Loucy (cell line): ENCODE results near the gene KPNA1.
"Not testable (repeated sequence)": the region's sequence is repeated elsewhere in the genome, so short reads cannot be mapped to it uniquely, and the experiment has no call there.

Source experiments
- H2AFZ ChIP-seq: fragments of 200-600 bp; sonication (generic); 2 replicates; pipeline ENCODE4 v1.6.0; 2016; ENCODE audit warnings: antibody characterized with exemption, mild to moderate bottlenecking, low read length, moderate library complexity
- H3F3A ChIP-seq: fragments of 200-600 bp; 2 replicates; pipeline ENCODE4 v1.6.0; 2016; ENCODE audit warnings: antibody characterized with exemption, low read depth, mild to moderate bottlenecking
- H3K27me3 ChIP-seq: fragments of 200-600 bp; sonication (generic); 2 replicates; pipeline ENCODE4 v1.6.1; 2014; ENCODE audit warnings: low read length, mild to moderate bottlenecking; ENCODE audit not compliant: insufficient read depth, poor library complexity, severe bottlenecking
- H3K36me3 ChIP-seq: fragments of 200-600 bp; sonication (generic); 2 replicates; pipeline ENCODE4 v1.6.1; 2016; ENCODE audit warnings: low read length; ENCODE audit not compliant: insufficient read depth
- H3K4me1 ChIP-seq: fragments of 200-600 bp; sonication (generic); 2 replicates; pipeline ENCODE4 v1.5.1; 2014; ENCODE audit warnings: low read length, mild to moderate bottlenecking; ENCODE audit not compliant: insufficient read depth, poor library complexity, severe bottlenecking
- H3K4me2 ChIP-seq: fragments of 200-600 bp; sonication (generic); 2 replicates; pipeline ENCODE4 v1.6.0; 2014; ENCODE audit warnings: antibody characterized with exemption, low read length, low read depth, mild to moderate bottlenecking; ENCODE audit not compliant: poor library complexity, severe bottlenecking
- H3K4me3 ChIP-seq: fragments of 200-600 bp; sonication (generic); 2 replicates; pipeline ENCODE4 v1.5.1; 2014; ENCODE audit warnings: low read length, mild to moderate bottlenecking, mixed read lengths; ENCODE audit not compliant: poor library complexity, severe bottlenecking
- H3K79me2 ChIP-seq: fragments of 200-600 bp; sonication (generic); 2 replicates; pipeline ENCODE4 v1.6.1; 2014; ENCODE audit warnings: low read length; ENCODE audit not compliant: insufficient read depth
- H3K9ac ChIP-seq: fragments of 200-600 bp; sonication (generic); 2 replicates; pipeline ENCODE4 v1.6.0; 2014; ENCODE audit warnings: mild to moderate bottlenecking, low read depth, low read length, moderate library complexity; ENCODE audit not compliant: poor library complexity, severe bottlenecking
- H3K9me2 ChIP-seq: fragments of 200-600 bp; sonication (generic); replicated peaks from 2 replicates; pipeline ENCODE4 v1.6.1; 2016; ENCODE audit warnings: low read depth, low read length, mixed read lengths
- H3K9me3 ChIP-seq: fragments of 200-600 bp; sonication (generic); 2 replicates; pipeline ENCODE4 v1.6.1; 2014; ENCODE audit warnings: mild to moderate bottlenecking, antibody characterized with exemption, low read length, low read depth; ENCODE audit not compliant: insufficient read depth
- H4K20me1 ChIP-seq: fragments of 200-600 bp; sonication (generic); 2 replicates; pipeline ENCODE4 v1.6.0; 2014; ENCODE audit warnings: antibody characterized with exemption, low read length, mild to moderate bottlenecking; ENCODE audit not compliant: insufficient read depth, poor library complexity, severe bottlenecking
- EZH2phosphoT487 ChIP-seq: fragments of 200-600 bp; IDR thresholded peaks from 2 replicates; pipeline ENCODE4 v1.6.1; 2018; ENCODE audit warnings: antibody characterized with exemption, mild to moderate bottlenecking, moderate library complexity, borderline replicate concordance
- TF ChIP-seq, protein P1 (sequence below): fragments of 200-600 bp; sonication (generic); conservative IDR thresholded peaks from 2 replicates; pipeline ENCODE4 v1.5.1; 2014; ENCODE audit warnings: mild to moderate bottlenecking, antibody characterized with exemption, low read length

KPNA1 gene

GRCh38 chr3:122443762-122444490 is 70.8 kb downstream of the KPNA1 start:
- not testable (repeated sequence) for H3K4me3 ChIP-seq, H3K4me2 ChIP-seq, H3F3A ChIP-seq

DNA sequence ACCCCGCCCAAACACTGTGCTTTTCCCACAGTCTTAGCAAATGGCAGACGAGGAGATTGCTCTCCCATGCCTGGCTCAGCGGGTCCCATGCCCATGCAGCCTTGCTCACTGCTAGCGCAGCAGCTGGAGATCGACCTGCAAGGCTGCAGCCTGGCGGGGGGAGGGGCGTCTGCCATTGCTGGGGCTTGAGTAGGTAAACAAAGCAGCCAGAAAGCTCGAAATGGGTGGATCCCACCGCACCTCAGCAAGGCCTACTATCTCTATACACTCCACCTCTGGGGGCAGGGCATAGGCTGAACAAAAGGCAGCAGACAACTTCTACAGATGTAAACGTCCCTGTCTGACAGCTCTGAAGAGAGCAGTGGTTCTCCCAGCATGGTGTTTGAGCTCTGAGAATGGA is 71.6 kb downstream of the KPNA1 start:
- Histone ChIP-seq H3K4me1 (no peaks in the 10 kb centered on the region), H3K9me2 (no peaks in the 10 kb centered on the region), H3K36me3 (peaks cover 73% of the 10 kb centered on the region), H3K79me2 (peaks cover 4% of the 10 kb centered on the region; the same call in 1 of the 2 replicates), H3K4me3 (no peak overlapping the region), H3K9me3 (no peaks in the 10 kb centered on the region), H3F3A (no peaks in the 10 kb centered on the region), H2AFZ (no peak overlapping the region), H4K20me1 (no peaks in the 10 kb centered on the region), H3K27me3 (no peaks in the 10 kb centered on the region), H3K4me2 (no peak overlapping the region), H3K9ac (no peak overlapping the region)
- no peak for TF ChIP-seq EZH2phosphoT487
- TF ChIP-seq, protein P1, sequence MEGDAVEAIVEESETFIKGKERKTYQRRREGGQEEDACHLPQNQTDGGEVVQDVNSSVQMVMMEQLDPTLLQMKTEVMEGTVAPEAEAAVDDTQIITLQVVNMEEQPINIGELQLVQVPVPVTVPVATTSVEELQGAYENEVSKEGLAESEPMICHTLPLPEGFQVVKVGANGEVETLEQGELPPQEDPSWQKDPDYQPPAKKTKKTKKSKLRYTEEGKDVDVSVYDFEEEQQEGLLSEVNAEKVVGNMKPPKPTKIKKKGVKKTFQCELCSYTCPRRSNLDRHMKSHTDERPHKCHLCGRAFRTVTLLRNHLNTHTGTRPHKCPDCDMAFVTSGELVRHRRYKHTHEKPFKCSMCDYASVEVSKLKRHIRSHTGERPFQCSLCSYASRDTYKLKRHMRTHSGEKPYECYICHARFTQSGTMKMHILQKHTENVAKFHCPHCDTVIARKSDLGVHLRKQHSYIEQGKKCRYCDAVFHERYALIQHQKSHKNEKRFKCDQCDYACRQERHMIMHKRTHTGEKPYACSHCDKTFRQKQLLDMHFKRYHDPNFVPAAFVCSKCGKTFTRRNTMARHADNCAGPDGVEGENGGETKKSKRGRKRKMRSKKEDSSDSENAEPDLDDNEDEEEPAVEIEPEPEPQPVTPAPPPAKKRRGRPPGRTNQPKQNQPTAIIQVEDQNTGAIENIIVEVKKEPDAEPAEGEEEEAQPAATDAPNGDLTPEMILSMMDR, result no peak

More at GRCh38 chr3:122443762-122444490, 70.8 kb downstream of the KPNA1 start:
- not testable (repeated sequence) for H2AFZ ChIP-seq, H3K27me3 ChIP-seq, H3K4me1 ChIP-seq, H3K79me2 ChIP-seq, H3K9me3 ChIP-seq, H4K20me1 ChIP-seq, H3K9ac ChIP-seq, H3K9me2 ChIP-seq
- H3K36me3 ChIP-seq, result peaks cover 73% of the 10 kb centered on the region

- peaks cover 2% of the 10 kb centered on the region; the same call in 1 of the 2 replicates for H3K9me3 ChIP-seq
- H3K4me2 ChIP-seq, result no peak overlapping the region
- H3K9ac ChIP-seq, result no peak overlapping the region
- H4K20me1 ChIP-seq, result no peaks in the 10 kb centered on the region
- no peaks in the 10 kb centered on the region for H3K27me3 ChIP-seq
- H3K9me2 ChIP-seq, result no peaks in the 10 kb centered on the region
- H3F3A ChIP-seq, result no peaks in the 10 kb centered on the region
- no peak overlapping the region for H2AFZ ChIP-seq
- TF ChIP-seq EZH2phosphoT487, result no peak
- TF ChIP-seq, protein P1, result no peak
- no peaks in the 10 kb centered on the region for H3K79me2 ChIP-seq
- peaks cover 75% of the 10 kb centered on the region for H3K36me3 ChIP-seq
- H3K4me1 ChIP-seq, result no peaks in the 10 kb centered on the region
- H3K4me3 ChIP-seq, result no peak overlapping the region
Observed at GRCh38 chr3:122435950-122436349, 78.8 kb downstream of the KPNA1 start.

- Histone ChIP-seq H3K4me3 (no peak overlapping the region), H2AFZ (no peak overlapping the region), H3K36me3 (peaks cover 59% of the 10 kb centered on the region; the same call in 1 of the 2 replicates), H3K79me2 (no peaks in the 10 kb centered on the region), H3K4me1 (no peaks in the 10 kb centered on the region), H3K4me2 (no peak overlapping the region), H3K9me3 (no peaks in the 10 kb centered on the region), H3K9me2 (no peaks in the 10 kb centered on the region), H3K27me3 (no peaks in the 10 kb centered on the region), H3F3A (no peaks in the 10 kb centered on the region), H3K9ac (no peak overlapping the region), H4K20me1 (no peaks in the 10 kb centered on the region)
- no peak for TF ChIP-seq EZH2phosphoT487
- TF ChIP-seq, protein P1, result no peak
Observed at GRCh38 chr3:122430371-122430770, 84.4 kb downstream of the KPNA1 start.
